Rectal smooth muscle tissue (tissue), 1 donor: ENCODE measurements around the gene PSMB5.

Source experiments
- H3K27ac ChIP-seq: one replicate; pipeline ENCODE4 v1.7.0; 2013; ENCODE audit warnings: low read depth, low read length, inconsistent platforms
- H3K27me3 ChIP-seq: one replicate; pipeline ENCODE4 v1.7.0; 2013; ENCODE audit warnings: low read length; ENCODE audit not compliant: control insufficient read depth, insufficient read depth
- H3K36me3 ChIP-seq: one replicate; pipeline ENCODE4 v1.7.0; 2013; ENCODE audit warnings: low read length; ENCODE audit not compliant: control insufficient read depth, insufficient read depth
- H3K4me1 ChIP-seq: one replicate; pipeline ENCODE4 v1.7.0; 2013; ENCODE audit warnings: low read length; ENCODE audit not compliant: control insufficient read depth, insufficient read depth
- H3K4me3 ChIP-seq: one replicate; pipeline ENCODE4 v1.7.0; 2013; ENCODE audit warnings: low read length
- H3K9ac ChIP-seq: one replicate; pipeline ENCODE4 v1.7.0; 2013; ENCODE audit warnings: low read length

The PSMB5 gene

DNA sequence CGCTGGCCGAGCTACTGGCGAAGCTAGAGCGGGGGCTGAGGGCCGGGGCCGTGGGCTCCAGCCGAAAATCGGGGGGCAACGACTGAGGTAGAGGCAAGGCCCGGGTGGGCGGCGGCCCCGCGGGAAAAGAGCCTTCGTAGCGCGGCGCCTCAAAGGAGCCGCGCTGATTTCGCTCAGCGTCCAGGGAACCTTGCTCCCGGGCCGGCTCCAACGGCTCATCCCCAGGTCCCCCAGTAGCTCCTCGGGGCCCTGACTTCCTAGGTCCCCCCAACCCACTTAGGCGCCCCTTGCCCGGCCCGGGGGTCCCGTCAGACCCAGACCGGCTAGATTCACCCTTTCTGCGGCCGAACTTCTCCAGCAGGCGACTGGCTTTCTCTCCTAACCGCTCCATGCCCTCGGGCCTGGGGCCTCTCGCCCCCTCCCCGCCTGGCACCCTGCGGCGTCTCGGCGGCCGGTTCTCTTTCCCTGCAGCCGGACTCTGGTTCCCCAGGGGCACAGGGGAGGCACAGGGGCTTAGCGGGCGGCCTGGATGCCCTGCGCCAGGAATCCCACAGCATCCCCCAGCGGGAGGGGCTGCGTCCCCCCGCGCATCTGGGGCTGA lies 52.7 kb downstream of the PSMB5 start:
- Histone ChIP-seq H3K27ac (peak overlapping the region; percentile 25), H3K36me3 (no peaks in the 10 kb centered on the region), H3K4me3 (peak overlapping the region; percentile 91), H3K4me1 (peaks cover 9% of the 10 kb centered on the region), H3K9ac (no peak overlapping the region), H3K27me3 (peaks cover 3% of the 10 kb centered on the region)

DNA sequence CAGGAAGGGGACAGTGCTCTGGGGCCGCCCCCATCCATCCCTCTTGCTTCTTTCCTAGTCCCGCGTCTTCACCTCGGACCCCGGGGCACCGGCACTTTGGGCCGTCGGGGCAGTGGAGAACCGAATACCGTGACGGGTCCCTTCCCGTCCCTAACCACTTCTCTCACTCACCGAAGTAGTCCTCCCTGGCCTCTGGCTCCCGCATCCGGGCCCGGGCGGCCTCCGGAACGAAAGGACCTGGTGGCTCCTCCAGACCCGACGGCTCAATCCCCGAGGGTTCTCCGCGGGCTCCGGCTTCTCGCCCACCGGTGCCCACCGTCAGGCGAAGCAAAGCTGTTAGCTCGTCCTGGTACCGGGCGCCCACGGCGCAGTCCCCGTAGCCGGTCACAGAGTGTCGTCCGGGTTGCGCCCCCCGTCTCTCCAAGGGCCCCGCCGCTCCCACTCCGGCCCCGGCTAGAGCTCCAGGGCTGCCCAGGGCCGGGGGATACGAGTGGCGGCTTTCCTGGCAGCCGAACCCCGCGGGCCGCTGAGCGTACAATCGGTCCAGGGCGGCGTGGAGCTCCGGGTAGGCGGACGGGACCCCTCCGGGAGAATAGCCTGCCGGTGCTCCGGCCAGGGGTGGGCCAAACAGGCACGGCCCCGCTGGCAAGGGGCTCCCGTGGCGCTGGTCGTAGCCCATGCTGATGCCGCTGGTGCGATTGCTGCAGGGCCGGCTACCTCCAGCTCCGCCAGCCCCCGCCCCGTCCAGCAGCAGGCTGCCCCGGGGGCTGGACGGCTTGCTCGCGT lies 53.4 kb downstream of the PSMB5 start:
- H3K4me3 ChIP-seq = peak overlapping the region; percentile 91
- H3K27ac ChIP-seq = no peak overlapping the region
- peaks cover 3% of the 10 kb centered on the region for H3K27me3 ChIP-seq
- H3K36me3 ChIP-seq = no peaks in the 10 kb centered on the region
- H3K9ac ChIP-seq = no peak overlapping the region
- H3K4me1 ChIP-seq = peaks cover 9% of the 10 kb centered on the region

DNA sequence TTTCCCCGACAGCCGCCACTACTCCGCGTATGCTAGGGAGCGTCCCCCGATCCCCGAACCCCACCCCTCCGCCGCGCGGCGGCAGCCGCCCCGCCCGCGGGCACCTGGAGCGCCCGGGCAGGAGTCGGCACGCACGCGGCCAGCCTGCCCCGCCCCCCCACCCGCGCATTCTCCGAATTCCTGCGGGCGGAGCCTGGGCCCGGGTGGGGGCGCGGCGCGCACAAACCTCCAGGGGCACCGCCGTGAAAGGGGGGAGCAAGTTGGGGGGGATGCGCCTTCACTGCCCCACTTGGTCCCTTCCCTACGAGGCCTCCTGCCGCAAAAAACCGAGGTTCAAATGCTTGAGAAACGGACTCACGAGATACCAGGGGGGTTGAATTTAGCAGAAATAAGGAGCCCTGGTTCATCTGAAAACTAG lies 54.0 kb downstream of the PSMB5 start:
- Histone ChIP-seq H3K27me3 (peaks cover 3% of the 10 kb centered on the region), H3K36me3 (no peaks in the 10 kb centered on the region), H3K4me1 (peaks cover 9% of the 10 kb centered on the region), H3K4me3 (peak overlapping the region; percentile 49), H3K9ac (no peak overlapping the region), H3K27ac (no peak overlapping the region)

DNA sequence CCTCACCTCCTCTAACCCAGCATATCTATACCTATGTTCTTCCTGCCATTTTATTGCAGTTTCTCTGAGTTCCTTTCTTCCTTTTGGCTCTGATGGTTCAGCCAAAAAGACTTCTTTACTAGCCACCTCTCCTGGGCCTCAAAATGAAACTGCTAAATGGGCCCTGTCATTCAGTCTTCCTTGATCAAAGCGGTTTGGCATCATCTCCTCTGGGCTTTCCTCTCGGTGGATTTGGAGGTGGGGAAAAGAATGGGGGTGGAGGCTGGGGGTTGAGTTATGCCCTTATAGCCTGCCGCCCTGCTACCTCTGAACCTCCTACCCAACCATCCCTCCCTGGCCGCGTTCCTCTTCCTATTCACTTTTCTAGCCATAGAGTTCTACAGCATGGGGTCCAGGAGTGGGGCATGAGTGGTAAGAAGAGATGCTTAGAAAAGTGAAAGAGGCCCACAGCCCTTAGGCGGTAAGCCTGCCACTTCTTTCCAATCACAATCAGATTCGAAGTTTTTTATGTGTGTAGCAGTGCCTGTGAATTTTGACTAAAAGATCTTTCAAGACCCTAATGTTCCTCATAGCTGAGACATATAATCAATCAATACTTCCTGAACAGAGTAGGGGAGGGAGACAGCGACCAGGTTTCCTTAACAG lies 54.8 kb downstream of the PSMB5 start:
- Histone ChIP-seq H3K4me3 (no peak overlapping the region), H3K27me3 (peaks cover 3% of the 10 kb centered on the region), H3K9ac (no peak overlapping the region), H3K36me3 (no peaks in the 10 kb centered on the region), H3K27ac (no peak overlapping the region), H3K4me1 (peaks cover 9% of the 10 kb centered on the region)

DNA sequence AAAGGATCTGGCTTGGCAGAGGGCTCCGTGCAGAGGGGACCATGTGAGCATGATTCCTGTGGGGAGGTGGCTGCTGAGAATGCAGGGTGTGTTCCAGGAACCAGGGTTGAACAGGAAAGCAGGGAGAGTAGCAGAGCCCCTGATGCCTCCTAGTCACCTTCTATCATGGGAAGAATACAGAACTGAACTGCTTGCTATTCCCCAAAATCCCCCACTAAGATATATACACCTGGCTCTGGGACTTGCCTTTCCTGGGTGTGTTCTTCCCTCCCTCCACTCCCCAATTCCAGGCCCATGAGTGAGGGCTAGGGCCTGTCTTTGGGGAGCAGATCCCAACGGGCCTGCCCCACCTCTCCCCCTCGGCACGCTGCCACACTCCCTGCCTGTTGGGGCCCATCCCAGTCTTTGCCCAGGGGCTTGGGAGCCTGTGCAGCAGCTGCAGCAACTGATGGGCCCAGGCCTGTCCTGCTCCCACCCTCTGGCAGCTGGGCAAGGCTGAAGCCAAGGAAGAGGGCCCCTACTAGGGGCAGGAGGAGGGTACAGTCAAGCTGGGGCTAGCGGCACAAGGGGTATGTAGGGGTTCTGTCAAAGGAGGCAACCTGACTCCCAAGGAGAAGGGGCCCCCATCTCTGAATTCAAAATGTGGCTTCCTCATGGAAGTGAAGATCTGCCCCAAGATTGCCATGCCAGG lies 55.6 kb downstream of the PSMB5 start:
- Histone ChIP-seq H3K36me3 (no peaks in the 10 kb centered on the region), H3K4me1 (peaks cover 9% of the 10 kb centered on the region), H3K9ac (no peak overlapping the region), H3K27ac (no peak overlapping the region), H3K4me3 (no peak overlapping the region), H3K27me3 (peaks cover 3% of the 10 kb centered on the region)

DNA sequence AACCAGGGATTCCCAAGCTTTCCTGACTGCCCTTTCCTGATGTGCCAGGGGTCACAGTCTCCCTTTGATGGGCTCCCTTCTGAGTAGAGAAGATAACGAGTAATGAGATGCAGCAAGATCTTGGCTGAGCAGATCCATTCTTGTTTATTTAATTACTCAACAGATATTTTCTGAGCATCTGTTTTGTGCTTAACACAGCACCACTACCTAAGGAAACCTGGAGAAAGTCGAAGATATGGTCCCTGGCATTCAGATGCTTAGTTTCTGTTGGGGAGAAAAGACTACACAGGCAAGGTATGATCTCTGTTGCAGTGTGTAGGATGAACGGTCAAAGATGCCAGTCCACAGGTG lies 56.2 kb downstream of the PSMB5 start:
- no peak overlapping the region for H3K9ac ChIP-seq
- H3K27me3 ChIP-seq = peaks cover 3% of the 10 kb centered on the region
- H3K27ac ChIP-seq = no peak overlapping the region
- peaks cover 9% of the 10 kb centered on the region for H3K4me1 ChIP-seq
- H3K4me3 ChIP-seq = no peak overlapping the region
- H3K36me3 ChIP-seq = no peaks in the 10 kb centered on the region

DNA sequence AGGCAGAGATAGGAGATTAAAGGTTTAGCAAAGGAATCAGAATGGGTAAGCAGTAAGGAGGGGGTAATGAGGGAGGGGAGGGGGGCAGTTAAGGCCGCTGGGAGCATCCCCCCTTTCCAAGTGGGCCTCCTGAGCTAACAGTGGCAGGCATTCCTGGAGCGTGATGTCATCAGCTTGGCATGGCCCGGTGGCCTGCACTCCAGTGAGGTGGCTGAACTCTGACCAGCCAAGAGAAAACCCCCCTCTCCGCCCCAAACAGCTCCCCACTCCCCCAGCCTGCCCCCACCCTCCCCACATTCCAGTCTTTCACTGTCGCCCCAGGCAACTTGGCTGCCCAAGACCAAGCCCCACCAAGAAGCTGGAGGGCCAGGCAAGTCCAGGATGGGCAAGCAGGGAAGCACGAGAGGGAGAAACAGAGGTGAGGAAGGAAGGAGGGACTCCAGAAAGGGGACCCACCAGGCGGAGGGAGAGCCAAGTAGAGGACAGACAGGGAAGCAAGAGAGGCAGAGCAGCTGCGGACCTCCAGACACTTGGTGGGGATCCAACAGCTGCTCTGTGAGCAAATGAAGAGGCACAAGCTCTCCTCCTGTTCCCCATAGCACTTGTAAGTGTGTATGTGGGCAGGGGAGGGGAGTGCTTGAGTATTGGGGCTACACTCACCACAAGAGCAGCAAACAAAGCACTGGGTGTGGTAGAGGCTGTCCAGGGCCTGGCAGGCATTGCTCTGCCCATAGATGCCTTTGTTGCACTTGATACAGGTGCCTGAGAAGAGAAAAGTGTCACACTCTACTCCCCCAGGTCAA lies 56.8 kb downstream of the PSMB5 start:
- no peaks in the 10 kb centered on the region for H3K36me3 ChIP-seq
- no peak overlapping the region for H3K9ac ChIP-seq
- no peak overlapping the region for H3K4me3 ChIP-seq
- peak overlapping the region; percentile 38 for H3K27ac ChIP-seq
- H3K27me3 ChIP-seq = peaks cover 3% of the 10 kb centered on the region
- H3K4me1 ChIP-seq = peaks cover 9% of the 10 kb centered on the region

DNA sequence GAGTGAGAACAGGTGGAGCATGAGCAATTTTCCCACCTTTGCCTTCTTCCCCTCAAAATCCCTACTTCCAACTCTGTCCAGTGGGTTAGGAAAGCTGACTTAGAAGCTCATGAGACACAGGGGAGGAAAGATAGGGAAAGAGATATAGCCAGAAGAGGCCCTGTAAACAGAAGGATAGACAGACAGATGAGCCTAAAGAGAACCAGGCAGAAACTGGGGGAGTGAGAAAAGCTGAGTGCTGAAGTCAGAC lies 57.3 kb downstream of the PSMB5 start:
- Histone ChIP-seq H3K4me1 (peaks cover 9% of the 10 kb centered on the region), H3K27ac (peak overlapping the region; percentile 38), H3K9ac (no peak overlapping the region)

DNA sequence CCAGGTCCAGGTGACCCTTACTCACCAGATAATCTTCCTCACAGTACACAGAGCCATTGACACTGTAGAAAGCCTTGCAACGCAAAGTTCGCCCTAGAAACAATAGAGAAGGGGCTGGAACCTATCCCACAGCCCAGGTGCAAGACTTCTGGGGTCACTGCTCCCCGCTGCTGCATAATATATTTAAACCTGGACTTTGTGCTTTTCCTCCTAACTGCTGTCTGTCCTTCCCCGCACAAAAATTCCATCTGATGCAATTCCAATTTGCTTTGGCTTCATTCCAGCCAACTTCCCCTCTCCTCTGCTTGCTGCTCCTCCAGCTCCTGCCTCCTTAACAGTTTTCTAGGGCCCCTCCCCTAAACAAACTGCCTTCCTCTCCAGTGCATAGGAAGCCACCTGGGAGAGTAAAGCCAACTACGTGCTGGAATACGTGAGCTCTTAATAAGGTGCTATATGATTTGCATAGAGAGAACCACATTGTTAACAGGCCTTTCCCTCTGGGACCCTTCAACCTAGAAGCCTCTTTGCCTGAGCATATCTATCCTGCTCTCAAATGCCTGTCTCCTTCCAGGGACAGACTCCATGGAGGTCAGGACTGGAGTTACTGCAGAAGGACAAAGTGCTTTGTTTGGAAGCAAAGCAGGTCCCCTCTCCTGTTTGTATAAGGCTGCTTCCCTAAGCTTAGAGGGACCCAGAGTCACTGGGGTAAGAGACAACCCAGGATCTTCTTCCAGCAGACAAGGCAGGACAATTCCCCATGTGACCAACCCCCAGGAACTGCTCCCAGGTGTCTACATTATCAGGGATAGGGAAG lies 57.9 kb downstream of the PSMB5 start:
- Histone ChIP-seq H3K27ac (no peak overlapping the region), H3K4me1 (peaks cover 9% of the 10 kb centered on the region), H3K9ac (no peak overlapping the region), H3K36me3 (no peaks in the 10 kb centered on the region), H3K4me3 (no peak overlapping the region), H3K27me3 (peaks cover 3% of the 10 kb centered on the region)

More for the DNA sequence above, 57.3 kb downstream of the PSMB5 start:
- no peak overlapping the region for H3K4me3 ChIP-seq
- H3K36me3 ChIP-seq = no peaks in the 10 kb centered on the region
- H3K27me3 ChIP-seq = peaks cover 3% of the 10 kb centered on the region
